ENCODE data around the gene HNRNPU.

DNA sequence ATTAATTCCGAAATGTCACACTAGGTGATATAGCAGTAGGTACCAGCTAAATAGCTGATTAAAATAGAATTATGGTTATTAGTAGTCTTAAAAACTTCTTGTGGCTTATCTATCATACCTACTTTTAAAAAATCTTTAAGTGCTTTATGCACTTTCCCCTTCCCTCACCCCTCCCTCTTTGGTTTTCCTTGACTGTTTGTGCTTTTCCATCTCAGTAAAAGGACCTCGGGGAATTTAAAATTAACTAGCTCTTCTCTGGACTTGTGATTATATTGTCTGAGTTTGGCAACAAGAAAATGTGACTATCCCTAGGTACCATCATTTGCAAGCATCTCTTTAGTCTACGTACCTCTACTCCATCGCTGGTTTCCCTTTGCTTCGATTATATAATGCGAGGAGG, 17.7 kb downstream of the HNRNPU start:
- TF ChIP-seq, protein P1, sequence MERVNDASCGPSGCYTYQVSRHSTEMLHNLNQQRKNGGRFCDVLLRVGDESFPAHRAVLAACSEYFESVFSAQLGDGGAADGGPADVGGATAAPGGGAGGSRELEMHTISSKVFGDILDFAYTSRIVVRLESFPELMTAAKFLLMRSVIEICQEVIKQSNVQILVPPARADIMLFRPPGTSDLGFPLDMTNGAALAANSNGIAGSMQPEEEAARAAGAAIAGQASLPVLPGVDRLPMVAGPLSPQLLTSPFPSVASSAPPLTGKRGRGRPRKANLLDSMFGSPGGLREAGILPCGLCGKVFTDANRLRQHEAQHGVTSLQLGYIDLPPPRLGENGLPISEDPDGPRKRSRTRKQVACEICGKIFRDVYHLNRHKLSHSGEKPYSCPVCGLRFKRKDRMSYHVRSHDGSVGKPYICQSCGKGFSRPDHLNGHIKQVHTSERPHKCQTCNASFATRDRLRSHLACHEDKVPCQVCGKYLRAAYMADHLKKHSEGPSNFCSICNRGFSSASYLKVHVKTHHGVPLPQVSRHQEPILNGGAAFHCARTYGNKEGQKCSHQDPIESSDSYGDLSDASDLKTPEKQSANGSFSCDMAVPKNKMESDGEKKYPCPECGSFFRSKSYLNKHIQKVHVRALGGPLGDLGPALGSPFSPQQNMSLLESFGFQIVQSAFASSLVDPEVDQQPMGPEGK (CRISPR knock-in tag; IDR thresholded peaks at IDR 0.05; ENCODE audit: borderline replicate concordance): no peak
- TF ChIP-seq ARNTL (CRISPR knock-in tag; IDR thresholded peaks at IDR 0.05; ENCODE audit: borderline replicate concordance, low read depth) (no peak), ZFP3 (CRISPR knock-in tag; IDR thresholded peaks at IDR 0.05) (no peak), RARB (CRISPR knock-in tag; IDR thresholded peaks at IDR 0.05) (no peak), ZC3H10 (CRISPR knock-in tag; IDR thresholded peaks at IDR 0.05) (no peak), ZNF565 (CRISPR knock-in tag; conservative IDR thresholded peaks at IDR 0.05; ENCODE audit: low read depth) (no peak), ESRRG (CRISPR knock-in tag; IDR thresholded peaks at IDR 0.05) (no peak), ZNF8 (CRISPR knock-in tag; IDR thresholded peaks at IDR 0.05) (no peak)

Measured in SK-N-SH treated with all-trans-retinoic acid at 6 μM for 48 hours (cell line).